HG02970 (cell line): ENCODE data around the gene CAPSL.
"Not testable (repeated sequence)": the region's sequence is repeated elsewhere in the genome, so short reads cannot be mapped to it uniquely, and the experiment has no call there.

Source experiments
- ATAC-seq: cut with Tn5 transposase; IDR thresholded peaks from one replicate; pipeline ENCODE4 v1.9.1; 2021; ENCODE audit warnings: mild to moderate bottlenecking, moderate library complexity, moderate number of reproducible peaks; ENCODE audit not compliant: unreplicated experiment, low FRiP score

Gene CAPSL

GRCh38 chr5:35879096-35879495 lies 59.3 kb downstream of the CAPSL start:
- no peak for ATAC-seq

- ATAC-seq, result no peak
Observed at GRCh38 chr5:35878079-35878478, 60.3 kb downstream of the CAPSL start.

GRCh38 chr5:35877655-35878054 lies 60.8 kb downstream of the CAPSL start:
- ATAC-seq, result no peak

GRCh38 chr5:35876922-35877321 lies 61.5 kb downstream of the CAPSL start:
- no peak for ATAC-seq

- ATAC-seq, result no peak
Observed at GRCh38 chr5:35876454-35876853, 62.0 kb downstream of the CAPSL start.

GRCh38 chr5:35870605-35871004 lies 67.8 kb downstream of the CAPSL start:
- no peak for ATAC-seq

GRCh38 chr5:35869685-35870277 lies 68.6 kb downstream of the CAPSL start:
- ATAC-seq, result no peak

GRCh38 chr5:35867998-35868397 lies 70.4 kb downstream of the CAPSL start:
- ATAC-seq, result no peak

- ATAC-seq, result no peak
Observed at GRCh38 chr5:35863159-35863558, 75.3 kb downstream of the CAPSL start.

- no peak for ATAC-seq
Observed at GRCh38 chr5:35862126-35862525, 76.3 kb downstream of the CAPSL start.

- ATAC-seq, result no peak
Observed at GRCh38 chr5:35861718-35862117, 76.7 kb downstream of the CAPSL start.

- no peak for ATAC-seq
Observed at GRCh38 chr5:35860686-35861085, 77.7 kb downstream of the CAPSL start.

GRCh38 chr5:35859101-35859661 lies 79.2 kb downstream of the CAPSL start:
- ATAC-seq, result no peak

GRCh38 chr5:35857606-35858205 lies 80.7 kb downstream of the CAPSL start:
- no peak for ATAC-seq

- ATAC-seq, result no peak
Observed at GRCh38 chr5:35856765-35857351, 81.6 kb downstream of the CAPSL start, which contains the start of gene IL7R. Gene IL7R (plus strand): TSS chr5:35856891. CDS start chr5:35856978, 87 bp downstream.

GRCh38 chr5:35856186-35856764 lies 82.1 kb downstream of the CAPSL start:
- not testable (repeated sequence) for ATAC-seq

- no peak for ATAC-seq
Observed at GRCh38 chr5:35855187-35855586, 83.2 kb downstream of the CAPSL start.
